ENCODE results near the gene CROCC2.

Gene CROCC2

GRCh38 chr2:240946046-240946445 lies 39.9 kb downstream of the CROCC2 start:
- no peak for DNase-seq

- no peak for DNase-seq
Measured at GRCh38 chr2:240946654-240947053, 40.5 kb downstream of the CROCC2 start.

- no peak for DNase-seq
Measured at GRCh38 chr2:240947176-240947575, 41.0 kb downstream of the CROCC2 start.

DNA sequence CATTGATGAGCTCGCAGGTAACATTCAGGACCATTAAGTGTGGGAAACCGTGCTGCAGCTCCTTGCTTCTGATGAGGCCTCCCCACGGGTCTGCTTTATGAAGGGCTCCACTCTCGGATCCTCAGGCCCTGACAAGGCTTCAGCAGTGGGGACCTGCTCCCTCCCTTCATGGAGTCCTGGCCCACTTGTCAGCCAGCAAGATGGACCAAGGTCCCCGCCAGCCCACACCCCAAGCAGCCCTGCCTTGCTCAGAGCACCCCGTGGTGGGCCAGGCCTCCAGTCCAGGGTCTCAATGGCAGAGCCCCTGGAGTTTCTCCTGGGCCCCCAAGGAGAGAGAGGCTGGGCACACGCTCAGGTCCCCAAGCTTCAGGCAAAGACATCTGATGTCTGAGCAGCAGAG lies 41.5 kb downstream of the CROCC2 start:
- DNase-seq: no peak

DNA sequence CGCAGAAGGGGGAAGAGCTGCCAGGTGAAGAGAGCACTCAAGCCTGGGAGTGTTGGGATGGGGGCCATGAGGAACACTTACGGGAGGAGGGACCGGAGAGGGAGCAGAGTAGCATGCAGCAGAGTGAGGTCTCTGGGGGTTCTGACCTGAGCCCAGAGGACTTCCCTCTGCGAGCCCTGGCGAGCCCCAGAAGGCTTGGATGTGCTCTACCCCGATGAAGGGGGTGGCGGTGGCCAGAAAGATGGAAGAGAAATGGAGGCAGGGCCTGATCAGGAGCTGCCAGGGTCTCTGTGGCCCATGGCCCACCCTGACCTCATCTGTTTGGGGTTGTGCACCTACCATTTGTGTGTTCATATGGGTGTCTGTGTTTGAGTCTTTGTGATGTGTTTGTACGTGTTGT lies 42.0 kb downstream of the CROCC2 start:
- no peak for DNase-seq

GRCh38 chr2:240948905-240949790 lies 43.0 kb downstream of the CROCC2 start:
- DNase-seq: no peak

DNA sequence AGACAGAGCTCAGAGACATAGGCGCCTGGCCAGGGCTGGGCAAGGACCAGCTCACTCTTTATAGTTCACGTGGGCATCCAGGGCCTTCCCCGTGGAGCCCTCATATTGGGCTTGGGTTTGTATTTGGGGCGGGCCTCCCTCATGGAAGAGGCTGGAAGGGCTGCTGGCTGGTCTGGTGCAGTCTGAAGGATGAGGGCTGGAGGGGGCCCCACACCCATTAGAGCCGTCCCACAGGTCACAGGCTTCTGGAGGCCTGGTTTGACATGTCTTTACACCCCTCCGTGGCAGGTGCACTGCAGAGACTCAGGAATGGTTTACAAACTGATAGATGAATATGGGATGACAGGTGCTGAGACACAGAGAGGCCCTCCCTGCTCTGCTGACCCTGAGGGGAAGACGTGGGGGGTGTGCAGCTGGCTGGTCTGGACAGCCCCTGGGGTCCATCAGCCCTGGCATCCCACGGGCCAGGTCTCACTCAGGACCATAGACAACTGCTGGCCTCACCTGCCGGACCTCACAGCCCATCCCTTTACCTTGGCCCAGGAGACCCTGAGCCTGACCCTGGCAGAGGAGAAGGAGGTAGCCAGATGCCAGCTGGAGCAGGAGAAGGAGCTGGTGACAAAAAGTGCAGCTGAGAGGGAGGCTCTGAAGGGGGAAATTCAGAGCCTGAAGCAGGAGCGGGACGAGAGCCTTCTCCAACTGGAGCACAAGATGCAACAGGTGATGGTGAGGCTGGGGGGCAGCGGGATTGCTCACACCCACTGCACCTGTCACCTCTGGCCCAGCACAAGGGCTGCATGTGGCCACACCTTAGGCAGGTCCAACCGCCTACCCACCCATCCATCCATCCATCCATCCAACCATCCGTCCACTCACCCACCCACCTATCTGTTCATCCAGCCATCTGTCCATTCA lies 43.9 kb downstream of the CROCC2 start:
- DNase-seq: no peak

GRCh38 chr2:240951045-240951594 lies 45.0 kb downstream of the CROCC2 start:
- no peak for DNase-seq

GRCh38 chr2:240952496-240953246 lies 46.5 kb downstream of the CROCC2 start:
- no peak for DNase-seq

- no peak for DNase-seq
Measured at GRCh38 chr2:240953426-240954410, 47.6 kb downstream of the CROCC2 start.

DNA sequence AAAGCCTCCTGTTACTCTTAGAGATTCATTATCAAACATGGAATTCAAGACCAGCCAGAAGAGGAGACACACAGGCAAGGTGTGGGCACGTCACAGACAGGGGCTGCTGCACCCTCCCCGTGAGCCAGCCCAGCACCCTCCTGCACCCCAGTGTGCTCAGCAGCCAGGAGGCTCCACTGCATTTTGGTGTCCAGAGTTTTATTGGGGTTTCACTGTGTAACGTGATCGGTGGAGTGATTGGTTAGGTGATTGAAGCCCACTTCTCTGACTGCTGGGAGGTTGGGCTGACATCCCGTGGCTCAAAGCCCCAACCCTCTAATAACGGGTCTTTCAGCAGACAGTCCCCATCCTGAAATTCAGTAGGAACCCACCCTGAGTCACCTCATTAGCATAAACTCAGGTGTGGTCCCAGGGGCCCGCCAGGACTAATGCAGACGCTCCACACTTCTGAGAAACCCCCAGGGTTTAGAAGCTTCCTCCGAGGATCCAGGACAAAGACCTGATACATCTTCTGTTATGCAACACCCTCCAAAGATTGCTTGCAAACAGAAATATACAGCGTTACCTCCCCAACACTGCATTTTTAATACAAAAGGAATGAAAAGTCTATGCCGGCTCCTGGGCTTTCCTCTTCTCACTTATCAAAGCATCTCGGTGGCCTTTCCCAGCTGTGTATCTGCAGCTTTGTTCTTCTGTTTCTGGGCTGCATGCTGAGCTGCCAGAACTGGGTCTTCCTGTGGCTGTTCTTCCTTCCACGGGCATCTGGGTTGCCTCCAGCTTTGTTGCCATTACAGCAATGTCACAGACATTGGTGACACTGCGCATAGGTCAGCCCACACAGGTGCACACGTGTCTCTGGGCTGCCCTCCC lies 48.5 kb downstream of the CROCC2 start:
- no peak for DNase-seq

DNA sequence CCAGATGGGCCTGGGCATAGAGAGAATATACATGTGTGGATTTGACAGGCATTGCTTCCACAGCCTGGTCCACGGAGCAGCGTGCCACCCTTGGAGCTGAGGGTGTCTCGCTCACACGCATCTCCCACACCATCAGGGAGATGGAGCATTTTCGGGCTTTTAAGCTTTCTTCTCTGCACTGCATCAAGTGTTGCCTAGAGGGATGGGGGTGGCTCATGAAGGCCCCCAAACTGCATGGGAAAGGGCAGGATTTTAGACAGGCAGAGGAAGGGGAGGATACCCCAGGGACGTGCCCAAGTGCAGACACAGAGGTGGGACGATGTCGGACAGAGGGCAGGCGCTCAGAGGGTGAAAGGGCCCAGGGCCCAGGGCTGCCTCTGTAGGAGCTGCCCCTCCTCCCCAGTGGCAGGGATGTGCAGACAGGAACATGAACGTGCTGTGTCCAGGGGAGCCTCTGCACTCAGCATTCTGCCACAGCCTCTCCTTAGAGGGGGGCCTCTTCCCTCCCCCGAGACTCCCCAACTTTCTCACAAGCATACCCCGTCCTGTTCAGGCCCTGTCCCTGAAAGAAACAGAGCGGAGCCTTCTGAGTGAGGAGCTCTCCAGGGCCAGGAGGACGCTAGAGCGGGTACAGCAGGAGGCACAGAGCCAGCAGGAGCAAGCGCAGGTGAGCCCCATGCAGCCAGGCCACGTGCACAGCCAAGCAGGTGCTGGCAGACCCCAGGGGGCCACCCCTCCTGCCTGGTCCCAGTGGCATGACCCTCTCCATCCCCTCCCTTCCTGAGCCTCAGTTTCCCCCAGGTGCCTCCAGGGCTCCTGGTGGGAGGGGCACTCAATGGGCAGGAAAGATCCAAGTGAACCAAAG lies 49.4 kb downstream of the CROCC2 start:
- no peak for DNase-seq

- DNase-seq: no peak
Measured at GRCh38 chr2:240956171-240956934, 50.2 kb downstream of the CROCC2 start.

DNA sequence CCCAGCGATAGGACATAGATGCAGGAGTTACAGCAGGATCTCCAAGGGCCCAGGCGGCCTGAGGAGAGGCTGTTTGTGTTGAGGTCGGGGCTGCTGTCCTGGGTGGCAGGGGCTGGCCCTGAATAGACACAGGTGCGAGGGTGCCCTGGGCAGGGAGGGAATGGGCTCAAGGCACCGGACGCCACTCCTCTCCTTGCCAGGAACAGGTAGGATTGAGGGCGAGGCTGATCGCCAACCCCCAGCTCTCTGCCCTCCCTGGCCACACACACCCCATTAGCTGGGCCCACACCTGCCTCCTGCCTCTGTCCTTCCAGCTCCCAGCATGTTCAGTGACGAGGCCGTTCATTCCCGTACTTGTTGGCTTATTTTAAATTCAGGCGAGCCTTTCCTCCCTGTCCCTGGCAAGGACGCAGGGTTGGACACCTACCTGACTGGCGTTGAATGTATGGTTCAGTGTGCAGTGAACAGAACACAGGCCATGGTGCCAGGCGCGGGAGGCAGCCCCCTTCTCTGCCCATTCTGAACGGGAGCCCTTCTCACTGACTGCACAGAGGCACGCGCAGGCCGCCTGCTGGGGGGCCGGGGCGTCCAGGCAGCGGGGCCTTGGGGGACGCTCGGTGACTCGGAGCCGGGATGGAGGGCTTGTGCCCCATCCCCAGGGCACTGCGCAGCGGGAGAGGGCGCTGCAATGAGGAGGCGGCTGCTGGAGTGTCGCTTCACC lies 51.0 kb downstream of the CROCC2 start:
- DNase-seq: no peak

GRCh38 chr2:240957656-240958365 lies 51.7 kb downstream of the CROCC2 start:
- no peak for DNase-seq

DNA sequence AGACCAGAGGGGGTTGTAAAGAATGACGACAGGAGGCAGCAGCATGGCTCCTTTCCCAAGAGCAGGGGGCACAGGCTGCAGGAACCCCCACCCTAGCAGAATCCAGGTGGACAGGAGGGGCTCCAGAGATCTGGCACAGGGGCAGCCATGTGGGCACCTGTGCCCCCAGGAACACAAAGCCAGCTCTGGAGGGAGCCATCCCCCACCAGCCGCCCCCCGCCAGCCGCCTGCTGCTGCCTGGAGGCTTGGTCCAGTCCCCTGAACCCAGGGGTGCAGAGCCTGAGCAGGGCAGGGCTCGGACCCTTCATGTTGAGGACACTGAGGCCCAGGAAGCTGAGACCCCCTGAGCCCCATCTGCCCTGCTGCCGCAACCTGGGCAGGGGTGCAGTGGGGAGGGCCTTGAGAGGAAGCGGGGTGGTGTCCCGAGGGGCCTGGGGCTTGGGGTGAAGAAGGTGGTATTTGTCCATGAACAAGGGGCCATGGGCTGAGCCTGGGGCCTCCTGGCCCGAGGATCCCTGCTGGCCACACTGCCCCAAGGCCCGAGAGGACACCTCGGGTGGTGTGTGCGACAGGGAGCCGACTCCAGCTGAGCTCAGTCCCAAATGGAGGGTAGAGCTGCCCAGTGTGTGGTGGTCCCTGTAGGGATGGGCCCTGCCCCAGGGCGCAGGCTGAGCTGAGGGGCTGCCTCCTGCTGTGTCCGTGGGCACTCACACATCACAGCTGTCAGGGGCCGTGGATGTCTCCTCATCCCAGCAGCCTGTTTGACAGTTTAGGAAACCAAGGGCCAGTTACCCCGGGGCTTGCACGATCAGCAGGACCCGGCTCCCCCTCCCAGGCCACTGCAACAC lies 52.5 kb downstream of the CROCC2 start:
- DNase-seq: no peak

Data from NCI-H526 (cell line).